Femur (tissue), 1 donor: ENCODE data around the gene SLC25A29.
"Not testable (repeated sequence)": the region's sequence is repeated elsewhere in the genome, so short reads cannot be mapped to it uniquely, and the experiment has no call there.

Source experiments
- DNase-seq: peaks from one replicate; pipeline ENCODE4 v3.0.0-alpha.2; 2017

The SLC25A29 gene

DNA sequence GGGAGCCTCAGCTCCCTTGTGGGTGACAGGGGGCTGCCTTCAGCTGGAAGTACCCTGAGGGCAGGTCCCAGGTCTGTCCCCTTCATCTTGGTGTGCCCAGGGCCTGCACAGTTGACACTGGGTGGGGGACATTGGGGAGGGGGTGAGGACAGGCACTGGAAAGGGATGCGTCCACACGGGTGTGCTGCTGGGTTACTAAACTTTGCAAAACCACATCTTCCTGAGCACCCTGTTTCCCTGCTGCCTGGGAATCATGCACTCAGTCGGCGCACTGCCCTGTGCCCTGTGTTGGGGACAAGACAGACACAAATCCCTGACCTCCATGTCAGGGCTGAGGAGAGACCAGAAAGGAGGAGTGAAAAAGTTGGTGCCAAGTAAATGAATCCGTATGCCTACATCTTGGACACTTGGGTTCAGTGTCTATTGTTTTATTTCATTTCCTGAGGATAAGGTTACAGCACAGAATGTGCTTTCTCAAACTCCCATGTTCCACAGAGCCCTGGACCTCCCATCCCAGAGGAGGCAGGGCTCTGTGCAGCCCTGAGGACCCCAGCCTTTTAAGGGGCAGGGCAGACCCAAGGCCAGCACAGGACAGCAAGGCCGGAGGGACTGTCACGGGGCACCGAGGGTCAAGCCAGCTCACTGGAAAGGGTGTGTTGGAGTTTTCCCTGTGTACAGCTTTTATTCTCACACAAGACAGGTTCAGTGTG lies 2.9 kb upstream of the SLC25A29 start:
- no peak for DNase-seq

DNA sequence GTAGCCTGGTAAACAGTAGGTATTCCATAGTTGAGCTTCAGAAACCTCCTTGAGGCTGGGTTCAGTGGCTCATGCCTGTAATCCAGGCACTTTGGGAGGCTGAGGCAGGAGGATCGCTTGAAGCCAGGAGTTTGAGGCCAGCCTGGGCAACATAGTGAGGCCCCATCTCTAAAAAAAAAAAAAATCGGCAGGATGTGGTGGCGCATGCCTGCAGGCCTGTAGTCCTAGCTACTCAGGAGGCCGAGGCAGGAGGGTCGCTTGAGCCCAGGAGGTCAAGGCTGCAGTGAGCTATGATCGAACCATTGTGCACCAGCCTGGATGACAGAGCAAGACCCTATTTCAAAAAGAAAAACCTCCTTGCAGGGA lies 2.2 kb upstream of the SLC25A29 start:
- DNase-seq = not testable (repeated sequence)

DNA sequence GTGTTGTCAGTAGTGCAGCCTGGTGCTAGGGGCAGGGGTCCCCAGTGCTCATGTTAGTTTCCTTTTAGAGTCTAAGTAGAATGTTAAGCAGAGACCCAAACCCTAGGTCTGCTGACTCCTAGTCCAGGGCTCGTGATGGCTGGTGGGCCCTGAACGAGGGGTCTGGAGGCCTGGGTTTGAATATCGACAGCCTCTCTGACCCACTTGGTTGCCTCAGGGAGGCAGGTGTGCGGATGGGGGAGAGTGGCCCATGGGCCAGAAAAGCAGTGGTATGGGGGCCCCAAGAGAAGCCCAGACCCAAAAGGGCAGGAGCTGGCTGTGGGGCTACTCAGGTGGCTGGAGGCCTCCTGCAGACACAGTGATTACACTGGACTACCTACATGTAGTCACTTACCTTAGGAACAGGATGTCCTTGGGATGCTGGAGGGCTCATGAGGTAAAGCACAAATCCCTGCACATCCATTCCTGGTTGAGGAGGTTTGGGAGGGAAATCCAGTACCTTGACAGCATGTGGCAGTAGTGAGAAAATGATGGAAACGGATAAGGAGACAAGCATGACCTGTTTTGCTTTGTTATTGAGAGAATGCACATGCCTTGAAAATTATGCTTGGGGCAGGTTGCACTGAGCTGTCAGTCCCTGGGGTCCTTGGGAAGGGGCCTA lies 1.7 kb upstream of the SLC25A29 start:
- DNase-seq = no peak

GRCh38 chr14:100306998-100307765 lies 938 bp upstream of the SLC25A29 start:
- DNase-seq = no peak

DNA sequence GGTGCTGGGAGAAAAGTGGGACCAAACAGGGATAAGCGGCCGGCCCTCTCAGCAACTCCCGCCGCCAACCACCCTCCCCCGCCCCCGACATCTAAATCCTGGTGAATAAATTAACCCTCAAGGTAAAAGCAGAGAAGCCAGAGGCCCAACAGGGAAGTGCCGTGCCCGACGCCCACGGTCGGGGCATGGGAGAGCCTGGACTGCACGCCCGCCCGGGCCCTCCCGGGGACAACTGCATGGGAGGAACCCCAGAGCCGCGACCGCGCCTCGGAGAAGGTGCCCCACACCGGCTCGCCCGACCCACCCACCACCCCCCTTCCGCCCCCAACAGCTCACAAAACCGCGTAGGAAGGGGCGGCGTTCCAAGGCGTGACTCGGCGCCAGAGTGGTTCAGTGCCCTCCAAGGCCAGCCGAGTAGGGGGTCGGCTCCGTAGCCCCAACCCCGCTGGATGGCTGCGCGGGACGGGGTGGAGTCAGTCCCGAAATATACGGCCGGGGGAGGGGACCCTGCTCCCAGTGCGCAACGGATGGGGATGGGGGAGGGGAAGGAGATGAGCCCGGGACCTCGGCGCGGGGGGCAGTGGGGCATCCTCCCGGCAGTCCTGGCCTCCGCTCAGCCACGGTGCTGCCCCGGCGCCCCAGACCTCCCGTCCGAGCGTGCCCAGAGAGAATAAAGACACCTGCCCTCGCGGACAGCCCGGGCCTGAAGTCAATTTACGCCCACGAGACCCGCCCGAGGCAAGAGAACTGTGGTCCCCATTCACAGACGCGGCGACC lies 732 bp downstream of the SLC25A29 start:
- DNase-seq = no peak

DNA sequence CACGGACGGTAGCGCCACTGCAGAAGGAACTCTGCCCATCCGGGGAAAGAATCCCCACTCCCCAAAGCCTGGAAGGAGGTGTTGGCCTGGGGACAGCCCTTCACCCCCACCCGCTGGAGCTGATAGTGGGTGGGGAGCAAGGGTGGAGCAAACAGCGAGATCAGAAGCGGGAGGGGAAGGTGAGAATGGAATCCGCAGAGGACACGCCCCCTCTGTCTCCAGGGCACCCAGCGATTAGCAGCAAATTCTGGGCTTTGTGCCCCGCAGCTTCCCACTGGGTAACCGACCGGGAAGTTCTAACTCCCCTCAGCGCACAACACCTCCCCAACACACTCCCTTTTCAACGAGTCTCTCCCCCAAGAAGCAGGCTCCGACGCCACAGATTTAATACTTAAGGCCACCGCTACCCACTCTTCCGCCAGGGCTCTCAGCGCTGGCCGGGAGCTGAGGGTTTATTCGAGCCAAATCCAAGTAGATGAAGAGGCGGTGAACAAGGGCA lies 1.4 kb downstream of the SLC25A29 start:
- no peak for DNase-seq

DNA sequence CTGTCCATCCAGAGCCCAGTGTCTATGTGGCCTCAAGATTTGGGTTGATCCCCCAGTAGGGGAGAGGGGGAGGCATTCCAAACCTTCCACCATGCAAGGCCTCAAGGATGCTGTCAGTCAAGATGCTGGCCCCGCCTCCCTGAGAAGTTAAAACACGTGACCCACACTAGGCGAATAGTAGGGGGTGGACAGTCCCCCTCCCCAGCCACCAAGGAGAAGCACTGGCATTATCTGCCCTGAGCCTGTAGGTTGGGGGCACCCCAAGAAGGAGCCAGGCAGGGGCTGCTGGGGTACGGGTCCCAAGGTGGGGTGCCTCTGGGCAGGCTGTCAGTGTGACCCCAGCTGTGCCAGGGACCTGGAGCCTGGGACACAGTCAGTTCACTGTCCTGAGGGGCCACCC lies 2.3 kb downstream of the SLC25A29 start:
- no peak for DNase-seq

DNA sequence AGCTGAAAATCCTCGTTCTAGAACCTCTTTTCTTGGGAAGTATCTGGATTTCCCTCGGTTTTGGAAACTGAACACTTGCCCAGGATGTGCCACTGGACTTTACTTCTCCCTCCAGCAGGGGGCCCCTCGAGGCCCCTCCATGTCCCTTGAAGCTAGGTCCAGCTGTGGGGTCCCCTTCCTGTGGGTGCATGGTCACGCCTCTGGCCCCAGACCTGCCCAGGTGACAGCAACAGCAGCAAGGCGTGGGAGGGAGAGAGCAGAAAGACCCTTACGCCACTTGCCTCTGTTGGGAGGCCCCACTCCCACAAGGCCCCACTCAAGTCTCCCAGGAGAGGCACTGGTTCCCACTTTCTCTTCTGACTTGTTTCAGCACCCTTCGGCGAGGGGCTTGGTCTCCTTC lies 3.1 kb downstream of the SLC25A29 start:
- DNase-seq = no peak

DNA sequence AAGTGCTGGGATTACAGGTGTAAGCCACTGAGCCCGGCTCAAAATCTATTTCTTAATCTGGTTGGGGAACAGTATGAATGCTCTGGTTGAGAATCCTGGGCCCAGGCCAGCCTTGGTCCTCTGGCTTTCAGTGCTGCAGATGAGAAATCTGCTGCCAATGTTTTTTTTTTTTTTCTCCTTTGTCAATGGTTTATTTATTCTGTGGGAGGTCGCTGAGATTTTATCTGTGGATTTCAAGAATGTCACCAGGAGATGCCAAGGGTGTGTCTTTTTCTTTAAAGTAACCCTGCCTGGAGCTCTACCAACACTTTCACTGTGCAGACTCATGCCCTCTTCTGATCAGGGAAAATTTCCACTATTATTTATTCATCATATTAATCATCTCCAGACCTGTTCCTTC lies 3.6 kb downstream of the SLC25A29 start:
- DNase-seq = no peak

DNA sequence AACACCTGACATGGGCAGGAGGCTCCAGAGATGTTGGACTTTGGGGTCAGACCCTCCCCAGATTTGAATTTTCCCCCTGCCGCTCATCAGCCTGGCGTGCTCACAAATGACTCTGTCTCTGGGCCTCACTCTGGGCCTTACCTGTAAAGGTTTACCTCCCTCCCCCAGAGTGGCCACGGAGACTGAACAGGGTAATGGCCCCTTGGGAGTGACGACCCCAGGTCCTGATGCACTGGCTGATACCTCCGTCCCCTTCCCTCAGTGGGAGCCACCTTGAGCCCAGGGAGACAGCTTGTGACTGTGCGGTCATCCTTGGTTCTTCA lies 7.0 kb downstream of the SLC25A29 start:
- DNase-seq = no peak

DNA sequence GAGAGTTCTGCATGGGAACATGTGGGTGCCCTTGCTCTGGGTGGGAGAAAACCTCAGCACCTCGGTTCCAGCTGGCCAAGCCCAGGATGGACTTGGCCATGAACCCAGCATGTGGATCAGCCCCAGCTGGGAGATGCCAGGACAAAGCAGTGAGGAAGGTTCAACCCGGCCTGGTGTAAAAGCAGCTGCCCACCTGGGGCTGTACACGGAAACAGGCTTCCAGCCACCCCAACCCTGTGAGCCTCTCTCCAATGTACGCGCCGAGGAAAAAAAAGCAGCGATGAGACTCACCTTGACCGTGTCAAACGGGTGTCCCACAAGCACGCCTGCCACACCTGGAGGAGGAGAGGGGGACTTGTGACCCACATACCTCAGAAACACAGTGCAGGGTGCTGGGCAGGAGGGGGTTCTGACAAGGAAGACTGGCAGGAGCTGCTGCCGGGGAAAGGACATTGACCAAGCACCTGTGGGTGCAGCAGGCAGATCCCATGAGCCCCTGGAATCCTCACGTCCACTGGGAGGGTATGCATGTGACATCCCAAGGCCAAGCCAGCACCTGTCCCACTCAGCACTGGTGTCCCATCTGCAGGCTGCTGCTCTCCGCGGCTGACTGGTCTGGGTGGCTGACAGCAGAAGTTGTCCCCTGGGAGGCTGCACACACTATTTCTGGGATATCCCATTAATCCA lies 7.5 kb downstream of the SLC25A29 start:
- no peak for DNase-seq

DNA sequence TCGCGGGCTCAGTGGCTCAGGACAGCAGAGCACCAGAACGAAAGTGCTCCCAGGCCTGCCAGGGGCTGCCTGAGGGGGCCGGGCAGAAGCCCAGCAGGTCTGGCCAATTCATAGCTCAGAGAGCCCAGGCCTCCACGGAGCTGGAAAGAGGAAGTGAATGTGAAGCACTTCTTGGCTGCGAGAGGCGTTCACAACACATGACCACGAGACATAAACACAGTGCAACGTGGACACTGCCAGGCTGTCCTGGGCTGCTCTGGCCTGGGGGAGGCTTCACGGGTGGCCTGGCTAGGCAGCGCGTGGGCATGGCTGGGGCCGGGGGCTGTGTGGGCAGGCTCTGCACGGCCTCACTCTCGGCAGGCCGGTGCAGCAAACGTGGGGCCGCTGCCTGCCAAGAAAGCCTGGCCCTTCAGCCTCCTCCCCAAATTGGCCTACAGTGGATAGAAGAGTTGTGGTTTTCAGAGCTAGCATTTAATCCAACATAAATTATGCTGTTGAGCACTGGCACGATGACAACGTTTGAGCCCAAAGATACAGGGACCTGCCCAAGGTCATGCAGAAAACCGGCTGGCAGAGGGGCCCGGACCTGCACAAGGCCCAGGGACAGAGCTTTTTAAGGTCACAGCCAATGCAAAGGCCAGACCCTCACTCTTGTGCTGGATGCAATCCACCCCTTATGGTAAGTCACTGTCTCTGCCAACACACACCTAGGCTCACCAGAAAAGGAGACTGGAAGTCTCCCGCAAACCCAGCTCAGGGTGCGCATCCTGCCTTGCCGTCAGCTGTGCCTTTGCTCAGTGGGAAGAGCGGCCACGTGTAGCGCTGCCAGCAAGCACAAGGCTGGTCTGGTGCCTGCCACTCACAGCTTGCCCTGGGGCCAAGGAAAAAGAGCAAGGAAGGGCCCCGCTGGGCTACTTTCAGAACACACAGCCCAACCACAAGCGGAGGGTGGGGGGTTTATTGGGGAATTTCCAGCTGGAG lies 8.6 kb downstream of the SLC25A29 start:
- DNase-seq = peak; percentile 89

DNA sequence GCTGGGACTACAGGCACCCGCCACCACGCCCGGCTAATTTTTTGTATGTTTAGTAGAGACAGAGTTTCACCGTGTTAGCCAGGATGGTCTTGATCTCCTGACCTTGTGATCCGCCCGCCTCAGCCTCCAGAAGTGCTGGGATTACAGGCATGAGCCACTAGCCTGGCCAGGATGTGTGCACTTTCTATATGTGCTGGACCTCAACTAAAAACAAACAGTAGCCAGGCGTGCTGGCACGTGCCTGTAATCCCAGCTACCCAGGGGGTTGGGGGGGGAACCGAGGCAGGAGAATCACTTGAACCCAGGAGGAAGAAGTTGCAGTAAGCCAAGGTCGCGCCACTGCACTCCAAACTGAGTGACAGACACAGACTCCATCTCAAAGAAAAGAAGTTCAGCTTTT lies 9.5 kb downstream of the SLC25A29 start:
- peak; percentile 15 for DNase-seq

GRCh38 chr14:100296106-100296651 lies 10.1 kb downstream of the SLC25A29 start:
- peak; percentile 18 for DNase-seq

DNA sequence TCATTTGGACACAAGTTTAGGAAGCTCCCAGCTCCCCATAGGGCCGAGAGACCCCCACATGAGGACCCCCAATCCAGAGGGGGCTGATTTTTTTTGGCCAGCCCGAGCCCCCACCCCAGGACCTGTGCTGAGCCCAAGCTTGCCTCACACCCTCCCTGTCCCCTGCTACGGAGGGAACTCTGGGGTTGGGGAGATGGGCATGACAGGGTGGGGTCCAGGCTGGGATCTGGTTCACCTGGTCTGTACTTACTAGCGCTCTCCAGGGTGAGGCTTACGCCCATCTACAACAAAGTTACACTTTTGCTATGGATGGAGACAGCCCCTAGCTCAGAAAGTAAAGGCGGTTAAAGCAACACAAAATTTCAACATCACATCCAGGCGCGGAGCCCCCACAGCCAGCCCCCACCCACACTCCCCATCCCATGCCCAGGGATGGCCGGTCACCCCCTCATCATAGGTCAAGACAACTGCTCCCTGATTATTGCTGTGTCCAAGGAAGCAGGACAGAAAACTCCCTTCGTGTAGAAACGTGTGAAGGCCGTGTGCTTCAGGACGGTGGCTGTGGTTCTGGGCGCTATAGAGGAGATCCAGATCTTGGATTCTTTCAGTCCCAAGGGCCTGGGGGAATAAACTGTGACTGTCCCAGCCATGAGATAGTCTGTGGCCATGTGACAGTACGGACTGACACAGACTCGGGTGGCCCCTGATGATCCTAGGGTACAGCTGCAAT lies 10.7 kb downstream of the SLC25A29 start:
- DNase-seq = peak; percentile 16

GRCh38 chr14:100294963-100295330 lies 11.3 kb downstream of the SLC25A29 start:
- DNase-seq = no peak

DNA sequence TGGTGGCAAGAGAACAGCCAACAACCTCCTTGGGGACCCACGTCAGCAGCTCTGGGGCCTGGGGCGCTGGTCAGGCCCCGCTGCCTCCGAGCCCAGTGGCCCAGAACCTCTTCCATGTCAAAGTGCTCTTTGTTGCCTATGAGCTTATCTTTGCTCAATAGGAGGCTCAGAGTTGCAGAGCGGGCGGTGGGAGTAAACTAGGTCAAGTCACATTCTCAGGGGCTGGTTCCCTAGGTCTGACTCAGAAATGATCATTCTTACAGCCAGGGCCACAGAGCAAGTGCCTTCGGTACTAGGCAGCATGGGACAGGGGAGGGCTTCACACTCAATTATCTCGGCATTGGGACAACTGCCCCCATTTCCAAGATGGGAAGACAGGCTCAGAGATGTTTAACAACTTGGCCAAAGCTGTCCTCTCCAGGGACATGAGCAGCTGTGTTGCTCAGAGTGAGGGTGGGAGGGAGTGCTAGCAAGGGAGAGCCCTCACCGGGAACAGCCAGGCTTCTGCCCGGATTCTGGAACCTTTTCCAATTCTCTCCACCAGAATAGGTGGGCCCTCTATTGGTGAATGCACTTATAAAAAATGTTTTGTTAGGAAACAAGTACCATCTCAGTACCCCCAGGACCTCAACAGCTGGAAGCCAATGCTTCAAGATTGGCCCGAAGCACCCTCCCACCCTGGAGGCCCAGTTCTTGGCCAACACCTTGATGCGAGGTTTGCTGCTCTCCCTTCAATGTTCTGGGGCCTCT lies 11.9 kb downstream of the SLC25A29 start:
- peak; percentile 27 for DNase-seq

- no peak for DNase-seq
Measured at GRCh38 chr14:100293497-100294212, 12.6 kb downstream of the SLC25A29 start.
